ENCODE data around the gene TATDN2.

The TATDN2 gene

DNA sequence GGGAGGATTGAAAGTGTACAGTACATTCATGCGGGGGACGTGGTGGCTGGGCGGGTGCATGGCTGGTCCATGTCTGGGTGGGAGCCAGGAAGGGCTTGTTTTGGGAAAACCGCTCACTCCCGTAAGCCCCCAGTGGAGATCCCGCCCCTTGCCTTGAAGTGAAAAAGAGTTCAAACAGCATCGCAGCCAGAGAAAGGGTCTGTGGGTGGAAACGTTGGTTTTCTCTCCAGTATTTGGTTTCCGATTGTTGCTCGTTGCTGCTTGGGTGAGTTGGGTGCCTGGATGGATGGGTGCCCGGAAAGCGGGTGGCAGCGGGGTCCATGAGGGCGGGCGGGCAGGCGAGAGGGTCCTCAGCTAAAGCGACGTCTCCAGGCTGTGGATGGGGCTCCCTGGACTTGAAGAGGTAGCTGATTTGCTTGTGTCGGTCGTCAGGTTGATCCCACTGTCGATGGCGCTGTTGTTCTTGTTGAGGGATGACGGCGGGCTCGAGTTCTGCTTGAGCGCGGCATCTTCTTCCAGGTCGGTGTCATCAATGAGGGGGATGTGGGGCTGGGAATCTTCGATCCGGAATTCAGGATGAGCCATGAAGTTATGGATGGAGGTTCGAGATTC, 80.3 kb downstream of the TATDN2 start:
- Histone ChIP-seq H3K27me3 (ENCODE audit: insufficient read depth, low read length, poor library complexity, severe bottlenecking) (no peaks in the 10 kb centered on the region), H3K9ac (ENCODE audit: low read depth, low read length, poor library complexity, severe bottlenecking) (no peak overlapping the region), H3K4me1 (ENCODE audit: insufficient read depth, low read length, poor library complexity, severe bottlenecking) (peaks cover 5% of the 10 kb centered on the region), H4K20me1 (ENCODE audit: insufficient read depth, low read length, poor library complexity, severe bottlenecking) (no peaks in the 10 kb centered on the region), H3F3A (ENCODE audit: low read depth) (no peaks in the 10 kb centered on the region), H3K9me3 (ENCODE audit: insufficient read depth, low read depth, low read length) (no peaks in the 10 kb centered on the region), H3K9me2 (replicated peaks; ENCODE audit: low read depth, low read length) (no peaks in the 10 kb centered on the region), H3K4me2 (ENCODE audit: low read depth, low read length, poor library complexity, severe bottlenecking) (no peak overlapping the region), H3K4me3 (ENCODE audit: low read length, poor library complexity, severe bottlenecking) (no peak overlapping the region), H3K79me2 (ENCODE audit: insufficient read depth, low read length) (no peaks in the 10 kb centered on the region), H2AFZ (ENCODE audit: low read length) (no peak overlapping the region), H3K36me3 (ENCODE audit: insufficient read depth, low read length) (no peaks in the 10 kb centered on the region)
- TF ChIP-seq CTCF (conservative IDR thresholded peaks at IDR 0.05; ENCODE audit: low read length), result no peak
- no peak for TF ChIP-seq EZH2phosphoT487 (IDR thresholded peaks at IDR 0.05; ENCODE audit: borderline replicate concordance)

- Histone ChIP-seq H4K20me1 (ENCODE audit: insufficient read depth, low read length, poor library complexity, severe bottlenecking) (no peaks in the 10 kb centered on the region), H3F3A (ENCODE audit: low read depth) (no peaks in the 10 kb centered on the region), H3K9ac (ENCODE audit: low read depth, low read length, poor library complexity, severe bottlenecking) (no peak overlapping the region), H3K9me3 (ENCODE audit: insufficient read depth, low read depth, low read length) (no peaks in the 10 kb centered on the region), H3K9me2 (replicated peaks; ENCODE audit: low read depth, low read length) (no peaks in the 10 kb centered on the region), H3K4me2 (ENCODE audit: low read depth, low read length, poor library complexity, severe bottlenecking) (no peak overlapping the region), H3K4me1 (ENCODE audit: insufficient read depth, low read length, poor library complexity, severe bottlenecking) (peaks cover 7% of the 10 kb centered on the region), H2AFZ (ENCODE audit: low read length) (no peak overlapping the region), H3K4me3 (ENCODE audit: low read length, poor library complexity, severe bottlenecking) (no peak overlapping the region), H3K79me2 (ENCODE audit: insufficient read depth, low read length) (no peaks in the 10 kb centered on the region), H3K36me3 (ENCODE audit: insufficient read depth, low read length) (no peaks in the 10 kb centered on the region), H3K27me3 (ENCODE audit: insufficient read depth, low read length, poor library complexity, severe bottlenecking) (no peaks in the 10 kb centered on the region)
- TF ChIP-seq EZH2phosphoT487 (IDR thresholded peaks at IDR 0.05; ENCODE audit: borderline replicate concordance) (no peak), CTCF (conservative IDR thresholded peaks at IDR 0.05; ENCODE audit: low read length) (no peak)
Measured at GRCh38 chr3:10329495-10330015, 81.3 kb downstream of the TATDN2 start.

DNA sequence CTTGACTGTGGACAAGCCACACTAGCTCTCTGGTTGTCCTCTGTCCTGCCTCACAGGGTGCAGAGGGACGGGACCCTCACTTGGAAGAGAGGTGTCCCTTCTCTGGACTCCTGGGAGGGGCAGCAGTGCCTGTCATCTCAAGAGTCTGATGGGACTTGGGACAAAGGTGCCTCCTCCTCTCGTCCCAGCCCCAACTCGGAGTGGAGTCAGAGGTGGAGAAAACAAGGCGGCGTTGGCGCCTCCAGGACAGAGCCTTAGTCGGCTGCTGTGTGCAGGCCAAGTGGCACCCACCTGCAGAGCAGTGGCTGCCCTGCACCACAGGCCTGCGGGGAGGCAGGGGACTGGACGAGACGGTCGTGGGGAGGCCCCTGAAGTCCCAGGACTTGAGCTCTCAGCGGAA, 82.1 kb downstream of the TATDN2 start:
- TF ChIP-seq EZH2phosphoT487 (IDR thresholded peaks at IDR 0.05; ENCODE audit: borderline replicate concordance) (no peak), CTCF (conservative IDR thresholded peaks at IDR 0.05; ENCODE audit: low read length) (no peak)
- no peaks in the 10 kb centered on the region for H3K9me3 ChIP-seq (ENCODE audit: insufficient read depth, low read depth, low read length)

More for the DNA sequence above, 82.1 kb downstream of the TATDN2 start:
- H3K4me3 ChIP-seq (ENCODE audit: low read length, poor library complexity, severe bottlenecking), result no peak overlapping the region
- no peaks in the 10 kb centered on the region for H3K36me3 ChIP-seq (ENCODE audit: insufficient read depth, low read length)
- no peaks in the 10 kb centered on the region for H3K9me2 ChIP-seq (replicated peaks; ENCODE audit: low read depth, low read length)
- no peak overlapping the region for H3K4me2 ChIP-seq (ENCODE audit: low read depth, low read length, poor library complexity, severe bottlenecking)
- H4K20me1 ChIP-seq (ENCODE audit: insufficient read depth, low read length, poor library complexity, severe bottlenecking), result no peaks in the 10 kb centered on the region
- H3F3A ChIP-seq (ENCODE audit: low read depth), result no peaks in the 10 kb centered on the region
- H3K4me1 ChIP-seq (ENCODE audit: insufficient read depth, low read length, poor library complexity, severe bottlenecking), result peaks cover 7% of the 10 kb centered on the region
- no peaks in the 10 kb centered on the region for H3K27me3 ChIP-seq (ENCODE audit: insufficient read depth, low read length, poor library complexity, severe bottlenecking)
- no peaks in the 10 kb centered on the region for H3K79me2 ChIP-seq (ENCODE audit: insufficient read depth, low read length)
- no peak overlapping the region for H2AFZ ChIP-seq (ENCODE audit: low read length)
- H3K9ac ChIP-seq (ENCODE audit: low read depth, low read length, poor library complexity, severe bottlenecking), result no peak overlapping the region

Measured in Loucy (cell line).